HTR-8/SVneo (cell line): ENCODE data around the gene ZBTB48.
A peak's percentile ranks its signal among the peaks of the same experiment; 100 is the strongest.
"Not testable (repeated sequence)": the region's sequence is repeated elsewhere in the genome, so short reads cannot be mapped to it uniquely, and the experiment has no call there.

Experiments
- DNase-seq: peaks from one replicate; pipeline ENCODE4 v3.0.0; 2011; ENCODE audit warnings: low spot score, mixed read lengths; ENCODE audit not compliant: insufficient read length
- FAIRE-seq: peaks from 2 replicates; lab custom pipeline; 2011; peaks lifted over from hg19 to GRCh38; lab: Jason Lieb, UNC

Gene ZBTB48

DNA sequence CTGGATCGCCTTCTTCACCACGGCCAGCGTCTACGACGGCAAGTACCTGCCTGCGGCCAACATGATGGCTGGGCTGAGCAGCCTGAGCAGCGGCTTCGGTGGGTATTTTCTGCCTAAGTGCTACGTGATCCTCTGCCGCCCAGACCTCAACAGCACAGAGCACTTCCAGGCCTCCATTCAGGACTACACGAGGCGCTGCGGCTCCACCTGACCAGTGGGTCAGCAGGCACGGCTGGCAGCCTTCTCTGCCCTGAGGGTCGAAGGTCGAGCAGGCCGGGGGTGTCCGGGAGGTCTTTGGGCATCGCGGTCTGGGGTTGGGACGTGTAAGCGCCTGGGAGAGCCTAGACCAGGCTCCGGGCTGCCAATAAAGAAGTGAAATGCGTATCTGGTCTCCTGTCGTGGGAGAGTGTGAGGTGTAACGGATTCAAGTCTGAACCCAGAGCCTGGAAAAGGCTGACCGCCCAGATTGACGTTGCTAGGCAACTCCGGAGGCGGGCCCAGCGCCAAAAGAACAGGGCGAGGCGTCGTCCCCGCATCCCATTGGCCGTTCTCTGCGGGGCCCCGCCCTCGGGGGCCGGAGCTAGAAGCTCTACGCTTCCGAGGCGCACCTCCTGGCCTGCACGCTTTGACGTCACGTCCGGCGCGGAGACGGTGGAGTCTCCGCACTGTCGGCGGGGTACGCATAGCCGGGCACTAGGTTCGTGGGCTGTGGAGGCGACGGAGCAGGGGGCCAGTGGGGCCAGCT is at the start of gene ZBTB48:
TSS of gene ZBTB48 (plus strand) at position 621 of the 745 bp plus-strand sequence. CDS start 616 bp downstream, outside the sequence.
- peak; percentile 87 for FAIRE-seq
- DNase-seq: peak; percentile 98

DNA sequence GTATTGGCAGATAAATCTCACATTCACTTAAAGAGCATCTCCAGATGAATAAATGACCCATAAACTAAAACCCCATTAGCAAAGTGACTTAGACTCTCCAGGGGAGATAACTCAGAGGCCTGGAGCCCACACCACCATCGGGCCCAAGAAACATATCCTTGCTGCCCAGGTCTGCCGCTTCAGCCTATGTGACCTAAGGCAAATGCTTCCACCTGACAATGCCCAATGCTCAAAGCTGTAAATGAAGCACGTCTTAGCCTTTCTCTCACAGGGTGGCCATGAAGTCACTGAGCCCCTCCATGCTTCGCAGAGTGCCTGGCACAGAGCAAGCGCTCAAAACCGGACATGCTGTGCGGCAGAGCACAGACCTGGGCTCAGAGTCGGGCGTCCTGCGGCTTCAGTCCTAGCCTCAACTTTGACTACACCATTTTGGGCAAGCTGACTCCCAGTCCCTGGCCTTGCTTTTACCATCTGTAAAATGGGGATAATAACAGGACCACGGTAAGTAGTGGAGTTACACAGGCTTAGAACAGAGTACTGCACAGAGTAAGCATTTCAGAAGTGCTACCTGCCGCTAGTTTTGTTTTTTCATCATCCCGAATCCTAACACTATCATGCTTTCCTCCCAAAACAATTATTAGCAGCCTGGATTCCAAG is 49.2 kb upstream of the ZBTB48 start:
- no peak for FAIRE-seq
- DNase-seq: no peak

DNA sequence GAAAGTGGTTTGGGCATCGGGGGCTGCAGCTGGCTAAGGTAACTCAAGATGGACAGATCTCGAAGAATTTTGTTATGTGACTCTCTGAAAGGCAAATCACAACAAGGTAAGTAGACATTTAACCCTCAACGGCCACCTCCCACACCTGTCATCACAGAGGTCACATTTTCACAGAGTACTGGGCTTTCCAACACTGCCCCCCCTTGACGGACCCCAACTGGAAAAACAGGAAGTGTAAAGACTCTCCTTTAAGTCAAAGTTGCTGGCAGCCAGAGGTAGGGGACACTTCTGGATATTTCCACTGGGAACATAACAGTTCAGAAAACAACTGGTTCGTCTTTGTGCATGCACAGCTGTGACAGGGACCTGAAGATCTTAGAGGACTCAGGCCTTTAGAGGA is 47.8 kb upstream of the ZBTB48 start:
- no peak for FAIRE-seq
- no peak for DNase-seq

DNA sequence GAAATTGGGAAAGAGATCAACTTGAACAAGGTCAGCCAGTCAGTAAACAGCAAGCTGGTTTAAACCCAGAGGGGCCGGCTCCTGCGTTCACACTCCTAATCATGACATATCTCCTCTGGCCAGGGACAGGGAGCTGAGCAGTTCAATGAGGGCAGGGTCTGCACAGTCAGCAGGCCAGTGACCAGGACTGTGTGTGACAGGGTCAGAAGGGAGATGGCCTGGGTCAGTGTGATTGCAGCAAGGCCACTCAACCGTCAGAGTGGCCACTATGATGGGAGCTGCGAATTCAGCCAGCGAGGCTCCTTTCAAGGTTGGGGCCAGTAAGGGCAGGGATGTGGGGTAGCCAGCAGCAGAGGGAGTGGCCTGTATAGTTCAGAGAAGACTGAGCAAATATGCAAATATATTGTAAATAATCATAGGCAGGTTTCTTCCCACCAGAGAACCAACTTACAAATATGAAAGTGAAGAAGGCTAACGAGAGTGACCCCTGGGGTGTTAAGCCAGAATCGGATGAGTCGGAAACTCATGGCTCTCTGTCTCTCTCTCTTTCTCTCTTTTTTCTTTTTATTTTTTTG is 45.5 kb upstream of the ZBTB48 start:
- DNase-seq (no peak), FAIRE-seq (no peak)

DNA sequence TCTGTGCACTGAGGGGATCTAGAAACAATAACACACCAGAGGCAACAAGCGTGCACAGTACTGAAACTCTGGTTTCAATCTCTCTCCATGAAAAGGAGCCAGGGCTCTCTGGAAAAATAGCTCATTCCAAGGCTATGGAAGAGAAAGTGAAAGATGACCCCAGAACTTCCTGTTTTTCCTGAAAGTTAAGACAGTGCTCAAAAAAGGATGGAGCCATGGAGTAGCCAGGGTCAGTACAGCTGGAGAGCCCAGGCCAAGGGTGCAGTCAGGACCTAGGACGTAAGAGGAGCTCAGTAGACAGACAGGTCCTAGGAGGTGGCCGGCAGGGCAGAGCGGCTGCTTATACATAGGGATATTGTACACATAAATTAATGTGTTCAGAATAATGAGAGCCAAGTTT is 44.6 kb upstream of the ZBTB48 start:
- FAIRE-seq: no peak

DNA sequence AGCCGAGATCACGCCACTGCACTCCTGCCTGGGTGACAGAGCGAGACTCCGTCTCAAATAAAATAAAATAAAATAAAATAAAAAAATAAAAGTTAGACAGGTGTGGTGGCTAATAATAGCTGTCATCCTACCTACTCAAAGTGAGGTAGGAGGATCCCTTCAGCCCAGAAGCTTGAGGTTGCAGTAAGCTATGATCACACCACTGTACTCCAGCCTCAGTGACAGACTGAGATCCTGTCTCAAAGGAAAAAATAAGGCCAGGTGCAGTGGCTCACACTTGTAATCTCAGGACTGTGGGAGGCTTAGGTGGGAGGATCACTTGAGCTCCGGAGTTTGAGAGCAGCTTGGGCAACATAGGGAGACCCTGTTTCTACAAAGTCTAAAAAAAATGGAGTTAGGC is 43.5 kb upstream of the ZBTB48 start:
- DNase-seq: no peak
- no peak for FAIRE-seq

More for the DNA sequence above, 44.6 kb upstream of the ZBTB48 start:
- DNase-seq: no peak

DNA sequence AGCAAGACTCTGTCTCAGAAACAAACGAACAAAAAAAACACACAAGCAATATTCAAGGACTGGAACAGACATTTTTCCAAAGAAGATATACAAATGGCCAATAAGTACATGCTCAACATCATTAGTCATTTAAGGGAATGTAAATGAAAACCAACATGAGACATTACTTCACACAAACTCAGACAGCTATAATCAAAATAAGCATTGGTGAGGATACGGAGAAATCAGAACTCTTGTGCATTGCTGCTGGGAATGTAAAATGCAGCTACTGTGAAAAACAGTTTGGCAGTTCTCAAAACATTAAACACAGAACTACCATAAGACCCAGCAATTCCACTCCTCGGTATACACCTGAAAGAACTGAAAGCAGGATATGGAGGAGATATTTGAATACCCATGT is 40.8 kb upstream of the ZBTB48 start:
- DNase-seq: no peak
- FAIRE-seq: no peak

DNA sequence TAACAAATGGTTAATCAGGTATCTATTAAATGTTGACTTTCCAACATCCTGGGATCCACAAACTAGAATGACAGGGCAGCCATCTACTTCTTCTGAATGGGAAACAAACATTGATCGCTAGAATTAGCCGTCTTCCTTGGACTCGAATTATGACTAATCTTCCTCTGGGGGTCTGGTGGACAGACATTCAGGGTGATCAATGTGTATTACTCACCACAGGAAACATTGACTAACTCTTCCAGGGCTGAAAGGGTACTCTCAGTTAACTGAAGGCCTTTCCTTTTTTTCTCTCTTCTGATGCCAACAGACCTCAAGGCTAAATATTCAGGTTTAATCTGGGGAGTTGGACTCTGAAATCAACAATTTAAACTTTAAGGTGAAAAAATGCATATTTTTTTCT is 35.0 kb upstream of the ZBTB48 start:
- FAIRE-seq (no peak), DNase-seq (peak; percentile 37)

DNA sequence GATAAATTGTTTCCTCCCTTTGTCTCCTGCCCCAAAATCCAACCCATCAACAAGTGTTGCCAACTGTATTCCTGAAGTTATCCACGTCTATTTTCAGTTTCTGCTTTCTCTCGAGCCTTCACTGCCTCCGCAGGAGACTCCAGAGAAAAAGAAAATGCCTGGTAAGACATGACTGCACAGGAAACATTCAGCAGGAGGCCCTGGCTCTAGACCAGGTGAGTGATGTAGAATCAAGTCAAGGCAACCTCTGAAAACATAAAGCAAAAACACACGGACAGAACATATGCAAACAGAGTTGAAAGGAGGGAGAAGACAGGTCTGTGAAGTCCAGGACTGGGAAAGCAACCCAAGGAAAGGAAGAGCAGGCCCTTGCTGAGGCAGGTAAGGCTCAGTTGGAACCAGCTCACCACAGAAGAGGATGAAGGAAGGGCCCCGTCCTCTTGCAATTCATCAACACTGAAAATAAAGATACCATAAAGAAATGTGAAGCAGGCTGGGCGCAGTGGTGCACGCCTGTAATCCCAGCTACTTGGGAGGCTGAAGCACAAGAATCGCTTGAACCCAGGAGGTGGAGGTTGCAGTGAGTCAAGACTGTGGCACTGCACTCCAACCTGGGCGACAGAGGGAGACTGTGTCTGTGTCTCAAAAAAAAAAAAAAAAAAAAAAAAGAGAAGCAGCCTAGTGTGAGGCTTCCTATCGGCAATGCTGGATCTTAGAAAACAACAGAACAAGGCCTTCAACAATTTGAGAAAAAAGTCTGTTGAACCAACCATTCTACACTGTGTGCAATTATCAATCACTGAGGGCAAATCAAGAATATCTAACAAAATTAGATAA is 34.3 kb upstream of the ZBTB48 start:
- DNase-seq (no peak), FAIRE-seq (no peak)

DNA sequence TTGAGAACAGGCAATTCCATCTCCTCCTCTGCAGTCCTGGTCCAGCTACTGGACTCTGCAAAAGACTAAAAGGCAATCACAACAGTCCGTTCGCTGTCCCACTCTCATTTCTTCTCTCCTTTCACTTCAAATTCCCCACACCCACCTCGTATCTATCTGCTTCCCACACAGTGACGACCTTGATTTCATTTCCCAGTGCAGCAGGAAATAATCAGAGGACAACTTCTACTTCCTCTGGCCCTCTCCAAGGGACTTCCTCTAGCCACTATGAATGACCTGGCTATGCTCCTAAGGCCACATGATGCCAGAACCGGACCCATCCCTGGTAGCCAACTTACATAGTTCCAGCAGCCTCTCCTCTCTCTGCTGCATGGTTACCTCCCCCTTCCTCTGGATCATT is 33.5 kb upstream of the ZBTB48 start:
- DNase-seq (no peak), FAIRE-seq (no peak)

DNA sequence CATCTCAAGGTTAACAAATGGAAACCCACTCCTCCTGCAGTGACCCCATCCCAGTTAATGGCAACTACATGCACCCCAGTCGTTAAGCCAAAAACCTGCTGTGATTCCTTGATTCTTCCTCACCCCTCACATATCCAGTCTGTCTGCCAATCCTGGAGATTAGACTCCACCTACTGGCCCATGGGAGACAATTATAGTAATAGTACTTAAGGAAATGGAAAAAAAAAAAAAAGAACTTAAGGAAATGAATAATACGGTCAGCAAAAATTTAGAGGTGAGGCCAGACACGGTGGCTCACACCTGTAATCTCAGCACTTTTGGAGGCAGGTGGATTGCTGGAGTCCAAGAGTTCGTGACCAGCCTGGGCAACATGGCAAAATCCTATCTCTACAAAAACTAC is 32.5 kb upstream of the ZBTB48 start:
- DNase-seq (no peak), FAIRE-seq (no peak)

DNA sequence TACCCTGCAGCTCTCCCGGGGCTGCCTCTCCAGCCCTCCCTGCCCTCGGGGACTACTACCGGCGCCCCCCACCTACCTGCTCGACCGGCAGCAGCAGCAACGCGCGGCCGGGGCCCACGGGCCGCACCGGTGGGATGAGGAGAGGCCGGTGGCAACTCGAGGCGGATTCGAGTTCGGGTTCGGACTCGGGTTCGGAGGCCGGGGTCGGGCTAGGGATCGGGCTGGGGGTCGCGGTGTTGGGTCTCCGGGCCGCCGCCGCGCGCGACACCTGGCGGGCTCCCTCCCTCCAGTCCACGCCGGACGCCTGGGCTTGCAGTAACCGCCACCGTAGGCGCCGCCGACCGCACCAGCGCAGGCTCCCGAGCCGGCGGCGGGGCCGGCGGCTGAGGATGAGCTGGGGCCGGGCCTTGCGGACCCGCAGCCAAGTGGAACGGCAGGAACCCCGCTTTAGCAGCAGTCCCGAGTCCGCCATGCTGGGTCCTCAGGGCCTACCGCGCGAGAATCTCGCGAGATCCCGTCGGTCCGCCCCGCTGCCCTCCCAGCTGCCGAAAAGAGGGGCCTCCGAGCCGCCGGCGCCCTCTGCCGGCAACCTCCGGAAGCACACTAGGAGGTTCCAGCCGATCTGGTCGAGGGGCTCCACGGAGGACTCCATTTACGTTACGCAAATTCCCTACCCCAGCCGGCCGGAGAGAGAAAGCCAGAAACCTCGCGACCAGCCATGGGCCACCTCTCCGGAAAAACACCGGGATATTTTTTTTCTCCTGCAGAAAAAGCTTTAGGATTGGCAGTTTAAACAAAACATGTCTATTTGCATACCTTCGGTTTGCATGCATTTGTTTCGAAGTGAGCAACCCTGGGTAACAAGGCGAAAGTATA is 25.5 kb upstream of the ZBTB48 start, which contains the start of gene NOL9:
TSS of gene NOL9 (minus strand) at position 483 of the 876 bp plus-strand sequence. CDS start at position 472, 11 bp downstream.
- DNase-seq: peak; percentile 93
- no peak for FAIRE-seq

DNA sequence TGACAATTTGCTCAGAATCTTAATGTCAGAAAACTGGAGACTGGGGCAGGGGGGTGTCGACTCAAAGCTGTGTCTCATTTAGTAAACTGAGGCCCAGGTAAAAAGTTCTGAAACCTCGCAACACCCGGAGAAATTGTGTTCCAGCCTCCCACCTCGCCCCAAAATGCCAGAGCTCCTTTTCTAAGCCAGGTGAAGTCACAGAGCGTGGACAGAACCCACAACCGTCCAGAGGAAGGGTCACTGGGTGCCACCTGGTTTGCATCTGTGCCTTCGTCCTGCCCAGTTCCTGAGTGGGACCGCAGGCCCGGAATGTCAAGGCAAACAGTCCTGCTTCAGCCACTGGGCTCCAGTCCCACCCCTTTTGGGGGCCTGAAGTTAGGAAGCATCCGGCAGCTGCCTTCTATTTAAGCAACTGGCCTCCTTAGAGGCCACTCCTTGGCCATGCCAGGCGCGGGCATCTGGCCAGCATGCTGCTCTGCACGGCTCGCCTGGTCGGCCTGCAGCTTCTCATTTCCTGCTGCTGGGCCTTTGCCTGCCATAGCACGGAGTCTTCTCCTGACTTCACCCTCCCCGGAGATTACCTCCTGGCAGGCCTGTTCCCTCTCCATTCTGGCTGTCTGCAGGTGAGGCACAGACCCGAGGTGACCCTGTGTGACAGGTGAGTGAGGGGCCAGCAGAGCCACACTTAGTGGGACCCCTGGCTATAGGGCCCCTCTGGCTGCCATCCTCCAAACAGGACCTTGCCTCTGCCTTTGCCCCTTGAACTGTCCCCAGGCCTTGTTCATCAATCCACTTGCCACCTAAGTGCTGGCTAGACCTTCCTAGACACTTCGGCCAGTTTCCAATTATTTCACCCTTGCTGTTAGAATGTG is 24.7 kb upstream of the ZBTB48 start, which contains the start of gene TAS1R1:
TSS of gene TAS1R1 (plus strand) at position 401 of the 872 bp plus-strand sequence. CDS start at position 468, 67 bp downstream.
- DNase-seq: no peak
- FAIRE-seq: peak; percentile 60

DNA sequence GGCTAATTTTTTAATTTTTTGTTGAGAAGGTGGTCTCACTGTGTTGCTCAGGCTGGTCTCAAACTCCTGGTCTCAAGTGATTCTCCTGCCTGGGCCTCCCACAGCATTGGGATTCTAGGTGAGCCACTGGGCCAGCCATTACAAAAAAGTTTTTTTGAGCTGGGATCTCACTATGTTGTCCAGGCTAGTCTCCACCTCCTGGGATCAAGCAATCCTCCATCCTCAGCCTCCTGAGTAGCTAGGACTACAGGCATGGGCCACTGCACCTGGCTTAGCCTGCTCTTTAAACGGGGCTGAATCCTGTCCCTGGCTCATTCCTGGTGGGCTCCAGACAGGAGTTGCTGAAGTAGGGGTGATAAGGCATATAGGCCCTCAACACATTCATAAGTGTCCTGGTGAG is 22.2 kb upstream of the ZBTB48 start:
- FAIRE-seq (no peak), DNase-seq (no peak)

DNA sequence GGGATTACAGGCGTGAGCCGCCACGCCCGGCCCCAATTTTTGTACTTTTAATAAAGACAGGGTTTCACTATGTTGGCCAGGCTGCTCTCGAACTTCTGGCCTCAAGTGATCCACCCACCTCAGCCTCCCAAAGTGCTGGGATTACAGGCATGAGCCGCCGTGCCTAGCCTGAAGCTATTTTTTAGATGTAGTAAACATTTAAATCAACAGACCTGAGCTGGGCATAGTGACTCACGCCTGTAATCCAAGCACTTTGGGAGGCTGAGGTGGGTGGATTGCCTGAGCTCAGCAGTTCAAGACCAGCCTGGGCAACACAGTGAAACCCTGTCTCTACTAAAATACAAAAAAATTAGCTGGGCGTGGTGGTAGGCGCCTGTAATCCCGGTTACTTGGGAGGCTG is 20.6 kb upstream of the ZBTB48 start:
- not testable (repeated sequence) for FAIRE-seq

DNA sequence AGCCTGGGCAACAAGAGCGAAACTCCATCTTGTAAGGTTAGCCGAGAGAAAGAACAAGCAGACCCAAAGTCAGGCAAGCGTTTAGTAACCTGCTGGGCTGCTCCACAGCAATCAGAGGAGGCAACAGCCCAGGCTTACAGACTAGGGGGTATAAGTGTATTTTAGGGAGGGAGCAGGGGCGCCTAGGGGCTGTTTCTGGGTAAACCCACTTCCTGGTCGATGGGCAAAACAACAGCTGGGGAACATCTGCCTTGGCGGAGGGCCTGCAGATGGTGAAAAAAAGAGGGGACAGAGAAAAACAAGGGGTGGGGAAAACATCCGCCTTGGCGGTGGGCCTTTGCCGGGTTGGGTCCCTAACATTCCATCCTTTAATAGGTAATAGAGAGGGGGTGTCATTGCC is 19.5 kb upstream of the ZBTB48 start:
- FAIRE-seq: no peak

More for the DNA sequence above, 20.6 kb upstream of the ZBTB48 start:
- not testable (repeated sequence) for DNase-seq

DNA sequence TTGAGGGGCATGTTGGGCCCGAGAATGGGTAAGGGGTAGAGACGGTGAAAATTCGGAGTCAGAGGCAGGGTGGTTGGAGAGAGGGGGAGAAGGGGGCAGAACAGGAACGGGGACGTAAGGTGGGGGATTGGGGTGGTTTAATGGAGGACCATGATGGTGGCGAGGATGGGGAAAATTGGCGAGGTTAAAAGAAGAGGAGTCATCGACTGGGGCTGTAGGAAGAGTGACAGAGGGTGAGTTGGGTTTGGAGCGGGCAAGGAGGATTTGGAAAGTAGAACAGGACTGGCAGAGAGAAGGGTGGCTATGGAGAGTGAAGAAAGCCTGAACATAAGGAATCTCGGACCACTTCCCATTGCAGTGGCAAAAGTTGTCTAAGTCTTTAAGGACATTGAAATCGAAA is 10.8 kb upstream of the ZBTB48 start:
- no peak for FAIRE-seq

More for the DNA sequence above, 19.5 kb upstream of the ZBTB48 start:
- DNase-seq: no peak

DNA sequence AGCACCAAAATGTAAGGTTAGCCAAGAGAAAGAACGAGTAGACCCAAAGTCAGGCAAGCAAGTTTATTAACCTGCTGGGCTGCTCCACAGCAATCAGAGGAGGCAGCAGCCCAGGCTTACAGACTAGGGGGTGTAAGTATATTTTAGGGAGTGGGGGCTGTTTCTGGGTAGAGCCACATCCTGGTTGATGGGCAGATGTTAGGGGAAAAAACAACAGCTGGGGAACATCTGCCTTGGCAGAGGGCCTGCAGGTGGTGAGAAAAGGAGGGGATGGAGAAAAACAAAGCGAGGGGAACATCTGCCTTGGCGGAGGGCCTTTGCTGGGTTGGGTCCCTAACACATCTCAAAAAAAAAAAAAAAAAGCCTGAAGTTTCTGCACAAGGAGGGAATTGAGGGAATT is 9.7 kb upstream of the ZBTB48 start:
- no peak for DNase-seq
- FAIRE-seq: no peak

More for the DNA sequence above, 10.8 kb upstream of the ZBTB48 start:
- DNase-seq: no peak
